Medulla oblongata (tissue), 1 donor: Measurements from ENCODE around the gene RNF157.
"Not testable (repeated sequence)": the region's sequence is repeated elsewhere in the genome, so short reads cannot be mapped to it uniquely, and the experiment has no call there.

ENCODE experiments used
- DNase-seq: peaks from one replicate; pipeline ENCODE4 v3.0.0-alpha.2; 2015; ENCODE audit errors: extremely low spot score

The RNF157 gene

GRCh38 chr17:76189741-76190140 is 50.6 kb downstream of the RNF157 start:
- DNase-seq = no peak

- no peak for DNase-seq
These were observed 51.0 kb downstream of the RNF157 start for GRCh38 chr17:76189247-76189646.

GRCh38 chr17:76188213-76189016 is 51.9 kb downstream of the RNF157 start:
- DNase-seq = no peak

- not testable (repeated sequence) for DNase-seq
These were observed 53.5 kb downstream of the RNF157 start for GRCh38 chr17:76186774-76187173.

- no peak for DNase-seq
These were observed 56.0 kb downstream of the RNF157 start for GRCh38 chr17:76184290-76184689.

- peak; percentile 92 for DNase-seq
These were observed 58.1 kb downstream of the RNF157 start for GRCh38 chr17:76182016-76182764.

- no peak for DNase-seq
These were observed 60.5 kb downstream of the RNF157 start for GRCh38 chr17:76179496-76180467.

- DNase-seq = no peak
These were observed 62.2 kb downstream of the RNF157 start for GRCh38 chr17:76178124-76178523.

GRCh38 chr17:76176701-76177574 is 63.4 kb downstream of the RNF157 start:
- DNase-seq = no peak

GRCh38 chr17:76174037-76174436 is 66.3 kb downstream of the RNF157 start:
- DNase-seq = no peak

- DNase-seq = no peak
These were observed 66.8 kb downstream of the RNF157 start for GRCh38 chr17:76173474-76173873.

GRCh38 chr17:76171706-76172105 is 68.6 kb downstream of the RNF157 start:
- no peak for DNase-seq

GRCh38 chr17:76170114-76170513 is 70.2 kb downstream of the RNF157 start:
- no peak for DNase-seq

GRCh38 chr17:76166906-76167305 is 73.4 kb downstream of the RNF157 start:
- DNase-seq = no peak

GRCh38 chr17:76166168-76166567 is 74.1 kb downstream of the RNF157 start:
- peak; percentile 85 for DNase-seq

GRCh38 chr17:76164331-76164730 is 76.0 kb downstream of the RNF157 start:
- DNase-seq = no peak

GRCh38 chr17:76163919-76164318 is 76.4 kb downstream of the RNF157 start:
- DNase-seq = no peak

GRCh38 chr17:76161619-76162266 is 78.5 kb downstream of the RNF157 start:
- no peak for DNase-seq

- no peak for DNase-seq
These were observed 79.3 kb downstream of the RNF157 start for GRCh38 chr17:76160896-76161528.

- DNase-seq = no peak
These were observed 81.1 kb downstream of the RNF157 start for GRCh38 chr17:76159157-76159556.
